Measurements from ENCODE around the gene HYAL2.

The HYAL2 gene

GRCh38 chr3:50303013-50303815 lies 19.3 kb downstream of the HYAL2 start, which contains the start of gene HYAL1:
Gene HYAL1 (minus strand): TSS chr3:50303574. CDS start chr3:50302956, 618 bp downstream.
- DNase-seq (ENCODE audit: low read depth), result no peak

GRCh38 chr3:50302095-50303012 lies 20.2 kb downstream of the HYAL2 start:
- DNase-seq (ENCODE audit: low read depth), result no peak

- DNase-seq (ENCODE audit: low read depth), result no peak
These were observed 21.8 kb downstream of the HYAL2 start for GRCh38 chr3:50300681-50301254.

GRCh38 chr3:50299929-50300680 lies 22.4 kb downstream of the HYAL2 start:
- no peak for DNase-seq (ENCODE audit: low read depth)

GRCh38 chr3:50299638-50299928 lies 23.0 kb downstream of the HYAL2 start:
- no peak for DNase-seq (ENCODE audit: low read depth)

GRCh38 chr3:50298836-50299637 lies 23.5 kb downstream of the HYAL2 start, which contains the start of the genes HYAL3 and NAA80:
Gene HYAL3 (minus strand): TSS chr3:50299405. CDS start chr3:50295602, 3,803 bp downstream.
Gene NAA80 (minus strand): TSS chr3:50299405. CDS start chr3:50297463, 1,942 bp downstream.
- peak; percentile 98 for DNase-seq (ENCODE audit: low read depth)

- DNase-seq (ENCODE audit: low read depth), result no peak
These were observed 24.4 kb downstream of the HYAL2 start for GRCh38 chr3:50297896-50298725.

- DNase-seq (ENCODE audit: low read depth), result no peak
These were observed 25.2 kb downstream of the HYAL2 start for GRCh38 chr3:50297384-50297775.

- DNase-seq (ENCODE audit: low read depth), result no peak
These were observed 25.7 kb downstream of the HYAL2 start for GRCh38 chr3:50296721-50297383.

GRCh38 chr3:50295553-50296431 lies 26.8 kb downstream of the HYAL2 start:
- no peak for DNase-seq (ENCODE audit: low read depth)

GRCh38 chr3:50294492-50295403 lies 27.8 kb downstream of the HYAL2 start:
- DNase-seq (ENCODE audit: low read depth), result no peak

- DNase-seq (ENCODE audit: low read depth), result no peak
These were observed 28.5 kb downstream of the HYAL2 start for GRCh38 chr3:50294089-50294488.

- no peak for DNase-seq (ENCODE audit: low read depth)
These were observed 29.3 kb downstream of the HYAL2 start for GRCh38 chr3:50293079-50293801.

GRCh38 chr3:50292159-50293078 lies 30.1 kb downstream of the HYAL2 start, which contains the start of gene IFRD2:
Gene IFRD2 (minus strand): TSS chr3:50292429. CDS start chr3:50292274, 155 bp downstream.
- peak; percentile 87 for DNase-seq (ENCODE audit: low read depth)

GRCh38 chr3:50290161-50290641 lies 32.3 kb downstream of the HYAL2 start:
- DNase-seq (ENCODE audit: low read depth), result no peak

All from stimulated activated CD8-positive, alpha-beta memory T cell treated with anti-CD3 and anti-CD28 coated beads, Interleukin-7, amount 100 ng/mL, for 24 hours (primary cell).